Stomach (tissue), 9 donors: ENCODE measurements around the gene STMN1. TPM values are rescaled to one million over a fixed set of nuclear protein-coding genes. Genes with fewer than 3 reads are reported as not detected.
A peak's percentile ranks its signal among the peaks of the same experiment; 100 is the strongest.

Experiments used
- DNase-seq, 2 donors: peaks; one replicate each; pipeline versions ENCODE4 v3.0.0 to v3.0.0-alpha.2; 2013 to 2019
- H3K27ac ChIP-seq, 5 donors: fragments of 200-600 bp in 4 of 5; sonication (generic) in 4 of 5; one replicate each; pipeline ENCODE4 v1.5.1; 2013 to 2019; ENCODE audit warnings: mild to moderate bottlenecking in 1 of 5, moderate library complexity in 1 of 5
- H3K27me3 ChIP-seq, 3 donors: fragments of 200-600 bp; sonication (generic); one replicate each; pipeline ENCODE4 v1.5.1; 2017 to 2019; ENCODE audit warnings: mixed run types in 1 of 3
- H3K36me3 ChIP-seq, 4 donors: fragments of 200-600 bp; sonication (generic); 1 replicate in 3 of 4; 2 replicates in 1 of 4; pipeline ENCODE4 v1.5.1; 2016 to 2019
- H3K4me1 ChIP-seq, 4 donors: fragments of 200-600 bp; sonication (generic); one replicate each; pipeline ENCODE4 v1.5.1; 2016 to 2019
- H3K4me3 ChIP-seq, 4 donors: fragments of 200-600 bp; sonication (generic) in 3 of 4; one replicate each; pipeline ENCODE4 v1.5.1; 2016 to 2019; ENCODE audit warnings: mild to moderate bottlenecking in 1 of 4
- H3K9me3 ChIP-seq, 4 donors: fragments of 200-600 bp; sonication (generic); one replicate each; pipeline ENCODE4 v1.5.1; 2016 to 2019
- CTCF ChIP-seq, 7 experiments: fragments of 450-650 bp in 4 of 7; fragments of 200-600 bp in 3 of 7; sonication (generic) in 3 of 7; IDR thresholded peaks; one replicate each; pipeline ENCODE4 v1.5.1; 2016 to 2019; ENCODE audit warnings: antibody characterized with exemption in 7 of 7, control low read depth in 2 of 7, mild to moderate bottlenecking in 1 of 7
- EP300 ChIP-seq: sonication (generic); formaldehyde crosslinking; IDR thresholded peaks from one replicate; pipeline ENCODE4 v1.6.1; 2017; ENCODE audit warnings: antibody characterized with exemption
- POLR2A ChIP-seq, 4 donors: fragments of 450-650 bp; IDR thresholded peaks; one replicate each; pipeline ENCODE4 v1.6.1; 2016; ENCODE audit warnings: antibody characterized with exemption in 4 of 4, control low read depth in 2 of 4, mild to moderate bottlenecking in 1 of 4, moderate library complexity in 1 of 4
- POLR2AphosphoS5 ChIP-seq, 3 donors: sonication (generic); formaldehyde crosslinking; IDR thresholded peaks; one replicate each; pipeline ENCODE4 v1.6.1; 2016; ENCODE audit warnings: antibody characterized with exemption in 3 of 3
- WGBS, 5 donors: extraction: QIAGEN DNeasy Blood & Tissue Kit in 3 of 5; methylation state at CpG; one replicate each; pipeline versions ENCODE4 v1.1.5 to v1.1.7; 2013 to 2018; 5-methylcytosine and 5-hydroxymethylcytosine counted together
- intact Hi-C: fragments of 100-400 bp; cut with DNase I; formaldehyde crosslinking; loops from one replicate; pipeline ENCODE4 v1.15.1; 2023; ENCODE audit warnings: low total_unique reads
- polyA plus RNA-seq, 3 donors: library from polyadenylated mRNA; stranded (reverse); fragments of 200-250 nt; gene quantifications; one replicate each; pipeline ENCODE4 v1.2.3, GENCODE V29; 2013
- total RNA-seq, 5 donors: library from RNA; depleted of rRNA; stranded (reverse); fragments of >200 nt; gene quantifications; one replicate each; pipeline versions ENCODE4 v1.1.0 to v1.2.3, GENCODE V29; 2014 to 2016
- donor health status: healthy with polysubstance abuse.
- donor health status: Bipolar disorder and iron deficiency.
- donor health status: healthy.

The STMN1 gene
- total and polyA plus RNA-seq, 8 donors = 25.9 to 109 (median 73.2) TPM

DNA sequence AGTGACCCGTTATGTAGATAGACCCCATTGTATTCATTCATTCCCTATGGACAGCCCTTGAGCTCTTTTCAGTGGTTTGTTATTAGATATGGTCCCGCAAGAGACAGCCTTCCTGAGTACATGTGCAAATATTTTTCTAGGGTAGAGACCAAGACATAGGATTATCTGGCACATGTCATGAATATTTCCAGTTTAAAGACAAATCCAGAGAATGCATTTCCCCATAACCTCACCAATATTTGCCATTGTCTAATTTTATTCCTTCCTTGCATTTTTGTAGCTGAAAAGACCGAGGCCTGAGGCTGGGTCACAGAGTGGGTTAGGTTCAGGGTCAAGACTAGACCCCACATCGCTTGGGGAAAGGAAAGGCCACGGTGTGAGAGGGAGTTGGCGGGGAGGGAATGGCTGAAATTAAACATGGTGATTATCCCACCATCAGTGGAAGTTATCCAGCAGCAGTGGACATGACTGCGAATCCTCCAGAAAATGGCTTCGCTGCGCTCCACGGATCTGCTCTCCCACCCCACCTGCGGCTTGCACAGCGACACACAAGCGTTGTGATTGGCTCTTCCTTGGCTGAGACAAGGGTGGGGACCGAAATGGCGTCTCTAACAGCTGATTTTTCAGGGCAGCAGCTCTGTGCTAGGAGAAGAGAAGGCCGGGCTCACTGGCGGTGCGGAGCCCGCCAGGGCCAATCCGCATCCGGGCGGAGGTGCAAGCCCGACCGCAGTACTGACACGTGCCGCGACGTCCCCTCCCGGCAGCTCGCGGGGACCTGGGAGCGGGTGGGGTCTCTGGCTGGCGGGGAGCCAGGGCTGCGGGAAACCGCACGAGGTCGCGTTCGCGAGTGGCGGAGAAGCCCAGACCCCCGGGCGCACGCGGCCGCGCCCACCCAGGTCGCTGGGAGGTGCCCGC is 16.1 kb upstream of the STMN1 start:
- H3K27ac ChIP-seq = peak overlapping the region; percentile 49 to 82 (median 68)
- DNase-seq = peak; percentile 30 to 84
- peaks cover 14 to 26% (median 20%) of the 10 kb centered on the region in 4 donors for H3K4me1 ChIP-seq
- TF ChIP-seq EP300 (no peak), CTCF (IDR thresholded peaks at IDR 0.05) (no peak)
- peaks cover 0 to 38% (median 0%) of the 10 kb centered on the region in 3 donors for H3K27me3 ChIP-seq
- intact Hi-C loops = no loop called here
- no peaks in the 10 kb centered on the region for H3K9me3 ChIP-seq
- WGBS, 5 donors = 8 to 39% (median 9%) methylated on average over 13 to 49 of the region's 49 CpGs
- H3K36me3 ChIP-seq = no peaks in the 10 kb centered on the region
- H3K4me3 ChIP-seq = peak overlapping the region; percentile 53 to 72 (median 61)

- no peak overlapping the region for H3K4me3 ChIP-seq
- H3K27ac ChIP-seq = no peak overlapping the region
- 87 to 95% (median 93%) methylated on average over 11 of the region's 11 CpGs for WGBS, 5 donors
- no peaks in the 10 kb centered on the region for H3K9me3 ChIP-seq
- TF ChIP-seq POLR2AphosphoS5 (IDR thresholded peaks at IDR 0.05) = no peak
- TF ChIP-seq POLR2A (IDR thresholded peaks at IDR 0.05) = no peak
- no peak for TF ChIP-seq EP300
- TF ChIP-seq CTCF (IDR thresholded peaks at IDR 0.05) = no peak
- intact Hi-C loops = no loop called here
- peaks cover 0 to 15% (median 0%) of the 10 kb centered on the region in 3 donors for H3K27me3 ChIP-seq
- no peak for DNase-seq
- peaks cover 14 to 19% (median 18%) of the 10 kb centered on the region in 4 donors for H3K4me1 ChIP-seq
- H3K36me3 ChIP-seq = no peaks in the 10 kb centered on the region
These were observed 12.4 kb upstream of the STMN1 start for GRCh38 chr1:25918615-25919014.

GRCh38 chr1:25917996-25918395 is 11.8 kb upstream of the STMN1 start:
- Histone ChIP-seq H3K27me3 (peaks cover 0 to 8% (median 0%) of the 10 kb centered on the region in 3 donors), H3K9me3 (no peaks in the 10 kb centered on the region), H3K36me3 (no peaks in the 10 kb centered on the region), H3K4me3 (no peak overlapping the region), H3K27ac (no peak overlapping the region), H3K4me1 (peaks cover 10 to 13% (median 11%) of the 10 kb centered on the region in 4 donors)
- no peak for TF ChIP-seq POLR2A (IDR thresholded peaks at IDR 0.05)
- TF ChIP-seq CTCF (IDR thresholded peaks at IDR 0.05) = no peak
- no peak for TF ChIP-seq EP300
- no peak for TF ChIP-seq POLR2AphosphoS5 (IDR thresholded peaks at IDR 0.05)
- DNase-seq = peak in 1 of 2 donors; percentile 64
- intact Hi-C loops = no loop called here
- 15 to 27% (median 25%) methylated on average over 5 of the region's 5 CpGs for WGBS, 5 donors

GRCh38 chr1:25916460-25916859 is 10.2 kb upstream of the STMN1 start:
- Histone ChIP-seq H3K9me3 (no peaks in the 10 kb centered on the region), H3K36me3 (no peaks in the 10 kb centered on the region), H3K4me3 (no peak overlapping the region), H3K27ac (no peak overlapping the region), H3K4me1 (no peaks in the 10 kb centered on the region), H3K27me3 (no peaks in the 10 kb centered on the region)
- WGBS, 5 donors = 87 to 100% (median 98%) methylated on average over 2 of the region's 2 CpGs
- DNase-seq = no peak
- TF ChIP-seq EP300 (no peak), CTCF (IDR thresholded peaks at IDR 0.05) (no peak), POLR2A (IDR thresholded peaks at IDR 0.05) (no peak), POLR2AphosphoS5 (IDR thresholded peaks at IDR 0.05) (no peak)
- intact Hi-C loops = no loop called here
